ENCODE measurements around the gene CHSY3. TPM values are rescaled to one million over a fixed set of nuclear protein-coding genes. Genes with fewer than 3 reads are reported as not detected.
"Not testable (repeated sequence)": the region's sequence is repeated elsewhere in the genome, so short reads cannot be mapped to it uniquely, and the experiment has no call there.

Gene CHSY3
- total RNA-seq, 1 donor from 2014 or later: 3.1 TPM

- DNase-seq (ENCODE audit: low spot score): no peak
Observed at GRCh38 chr5:130222573-130222972, 318.3 kb downstream of the CHSY3 start.

GRCh38 chr5:130226556-130226955 is 322.3 kb downstream of the CHSY3 start:
- DNase-seq (ENCODE audit: low spot score); intact Hi-C loops (cut with DNase I): not testable (repeated sequence)

More at GRCh38 chr5:130222573-130222972, 318.3 kb downstream of the CHSY3 start:
- intact Hi-C loops (cut with DNase I): no loop called here

- intact Hi-C loops (cut with DNase I): no loop called here
- no peak for DNase-seq (ENCODE audit: low spot score)
Observed at GRCh38 chr5:130227699-130228098, 323.4 kb downstream of the CHSY3 start.

- DNase-seq (ENCODE audit: low spot score): no peak
- intact Hi-C loops (cut with DNase I): no loop called here
Observed at GRCh38 chr5:130231786-130232185, 327.5 kb downstream of the CHSY3 start.

- intact Hi-C loops (cut with DNase I): no loop called here
- no peak for DNase-seq (ENCODE audit: low spot score)
Observed at GRCh38 chr5:130234816-130235215, 330.6 kb downstream of the CHSY3 start.

Other genes starting within 250 kb of the CHSY3 start
- gene MINAR2, start 156.4 kb upstream of the CHSY3 start, total RNA-seq: not detected